GM12872 (cell line): ENCODE results near the gene PLD1.

Experiments used
- CTCF ChIP-seq: IDR thresholded peaks from 3 replicates; pipeline ENCODE4 v1.5.1; 2011; ENCODE audit warnings: low read depth, mild to moderate bottlenecking, low read length, moderate library complexity; ENCODE audit not compliant: insufficient read depth

Gene PLD1

GRCh38 chr3:171727288-171727687 lies 83.0 kb downstream of the PLD1 start:
- TF ChIP-seq CTCF: no peak

- no peak for TF ChIP-seq CTCF
These were observed 91.6 kb downstream of the PLD1 start for GRCh38 chr3:171718493-171719185.

GRCh38 chr3:171715155-171715554 lies 95.1 kb downstream of the PLD1 start:
- TF ChIP-seq CTCF: no peak

GRCh38 chr3:171712171-171712938 lies 97.9 kb downstream of the PLD1 start:
- TF ChIP-seq CTCF: no peak

GRCh38 chr3:171711461-171712170 lies 98.7 kb downstream of the PLD1 start:
- TF ChIP-seq CTCF: no peak

GRCh38 chr3:171710359-171710758 lies 99.9 kb downstream of the PLD1 start:
- TF ChIP-seq CTCF: no peak

GRCh38 chr3:171704814-171705213 lies 105.5 kb downstream of the PLD1 start:
- no peak for TF ChIP-seq CTCF
